Measurements from ENCODE around the gene FAM193A.
"Not testable (repeated sequence)": the region's sequence is repeated elsewhere in the genome, so short reads cannot be mapped to it uniquely, and the experiment has no call there.

The FAM193A gene

GRCh38 chr4:2536193-2537010, at the start of gene FAM193A:
Gene FAM193A, plus strand, starts transcription at chr4:2536647. Its CDS starts 269 bp downstream, at chr4:2536916.
- peak; percentile 97 for DNase-seq (ENCODE audit: low spot score)

DNA sequence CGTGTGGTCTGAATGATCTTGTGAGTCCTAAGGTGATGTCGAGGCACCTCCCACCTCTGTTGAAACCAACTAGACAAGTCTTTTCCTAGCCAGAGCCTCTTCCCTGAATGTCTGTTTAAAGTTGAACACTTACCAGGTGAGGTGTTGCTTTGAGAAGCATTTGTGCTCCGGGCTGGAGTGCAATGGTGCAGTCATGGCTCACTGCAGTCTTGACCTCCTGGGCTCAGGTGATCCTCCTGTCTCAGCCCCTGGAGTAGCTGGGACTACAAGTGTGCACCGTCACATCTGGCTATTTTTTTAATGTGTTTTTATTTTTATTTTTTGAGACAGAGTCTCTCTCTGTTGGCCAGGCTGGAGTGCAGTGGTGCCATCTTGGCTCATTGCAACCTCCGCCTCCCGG, 49.5 kb upstream of the FAM193A start:
- DNase-seq (ENCODE audit: low spot score), result no peak

DNA sequence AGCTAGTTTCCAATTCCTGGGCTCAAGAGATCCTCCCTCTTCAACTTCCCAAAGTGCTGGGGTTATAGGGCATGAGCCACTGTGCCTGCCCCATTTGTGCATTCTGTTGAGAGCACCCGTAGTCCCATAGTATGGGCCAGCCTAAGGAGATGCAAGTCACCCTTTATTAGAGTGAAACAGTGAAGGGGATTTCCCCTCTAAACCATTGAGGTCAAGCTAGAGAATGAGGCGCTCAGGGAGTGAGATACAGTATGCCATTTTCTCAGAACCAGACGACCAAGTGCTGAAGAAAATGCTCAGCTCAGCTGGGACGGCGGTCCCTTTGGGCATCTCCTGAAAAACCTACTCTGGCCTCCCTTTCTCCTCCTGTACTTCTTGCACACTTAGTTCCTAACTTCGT, 48.8 kb upstream of the FAM193A start:
- DNase-seq (ENCODE audit: low spot score), result no peak

- no peak for DNase-seq (ENCODE audit: low spot score)
These were observed 47.2 kb upstream of the FAM193A start for GRCh38 chr4:2489081-2489805.

DNA sequence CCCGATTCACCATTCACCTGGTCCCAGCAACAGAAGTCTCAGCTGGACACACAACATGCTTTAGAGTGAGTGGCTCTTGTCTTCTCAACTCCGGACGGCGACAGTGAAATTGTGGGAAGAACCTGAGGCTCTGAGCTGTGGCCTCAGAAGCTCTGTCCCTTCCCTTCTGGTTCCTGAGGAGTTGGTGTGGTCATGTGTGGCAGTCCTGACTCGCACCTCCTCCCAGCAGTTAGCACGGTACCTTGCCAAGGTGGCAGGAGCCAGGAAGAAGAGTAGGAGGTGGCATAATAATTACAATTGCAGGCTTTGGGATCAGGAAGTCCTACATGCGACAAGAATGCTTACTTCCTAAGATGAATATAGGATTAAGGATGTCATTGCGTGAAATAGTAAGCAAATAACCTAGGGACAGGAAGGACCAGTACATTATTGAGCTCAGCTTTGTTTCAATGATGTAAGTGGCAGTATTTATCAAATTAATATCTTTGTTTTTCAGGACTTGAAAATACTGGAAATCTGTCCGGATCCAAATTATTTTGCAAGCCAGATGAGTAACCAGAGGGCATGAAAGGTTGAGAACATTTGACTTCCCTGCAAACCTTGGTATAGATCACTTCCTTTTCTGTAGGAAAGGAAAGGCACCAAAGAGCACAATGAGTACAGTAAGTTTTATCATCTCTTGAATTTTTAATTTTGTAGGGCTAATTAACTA, 46.5 kb upstream of the FAM193A start:
- DNase-seq (ENCODE audit: low spot score), result no peak

DNA sequence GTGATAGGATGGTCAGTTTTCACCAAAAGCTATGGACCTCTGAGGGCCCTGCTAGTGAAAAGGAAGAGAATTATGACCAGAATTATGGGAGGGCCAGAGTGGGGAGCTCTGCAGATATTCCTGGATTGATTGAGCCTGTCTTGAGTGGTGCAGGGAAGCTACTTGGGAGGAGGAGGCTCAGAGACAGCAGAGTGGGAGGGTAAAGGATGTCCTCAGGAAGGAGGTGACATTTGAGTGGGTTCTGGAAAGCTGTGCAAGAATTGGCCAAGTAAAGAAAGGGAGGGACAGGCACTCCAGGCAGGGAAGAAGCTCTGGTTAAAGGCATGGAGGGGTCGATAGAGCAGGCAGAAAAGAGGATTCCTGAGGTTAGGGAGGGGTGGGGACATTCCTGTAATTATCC, 43.5 kb upstream of the FAM193A start:
- DNase-seq (ENCODE audit: low spot score), result no peak

GRCh38 chr4:2494992-2495391, 41.5 kb upstream of the FAM193A start:
- DNase-seq (ENCODE audit: low spot score), result no peak

DNA sequence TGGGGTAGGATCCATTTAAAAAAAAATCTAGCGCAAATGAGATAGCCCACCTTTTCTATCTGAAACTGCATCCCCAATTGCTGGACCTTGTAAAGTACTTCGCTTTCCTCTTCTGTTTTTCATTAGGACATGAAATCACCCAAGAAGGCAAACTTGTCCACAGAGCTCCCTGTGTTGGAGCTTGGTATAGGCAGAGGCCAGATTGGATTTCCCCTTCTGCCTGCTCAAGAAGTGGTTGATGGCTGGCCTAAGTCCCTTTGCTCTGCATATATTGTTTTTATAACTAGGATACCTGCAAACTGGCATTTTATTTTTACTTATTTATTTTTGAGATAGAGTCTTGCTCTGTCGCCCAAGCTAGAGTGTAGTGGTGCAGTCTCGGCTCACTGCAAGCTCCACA, 39.1 kb upstream of the FAM193A start:
- no peak for DNase-seq (ENCODE audit: low spot score)

DNA sequence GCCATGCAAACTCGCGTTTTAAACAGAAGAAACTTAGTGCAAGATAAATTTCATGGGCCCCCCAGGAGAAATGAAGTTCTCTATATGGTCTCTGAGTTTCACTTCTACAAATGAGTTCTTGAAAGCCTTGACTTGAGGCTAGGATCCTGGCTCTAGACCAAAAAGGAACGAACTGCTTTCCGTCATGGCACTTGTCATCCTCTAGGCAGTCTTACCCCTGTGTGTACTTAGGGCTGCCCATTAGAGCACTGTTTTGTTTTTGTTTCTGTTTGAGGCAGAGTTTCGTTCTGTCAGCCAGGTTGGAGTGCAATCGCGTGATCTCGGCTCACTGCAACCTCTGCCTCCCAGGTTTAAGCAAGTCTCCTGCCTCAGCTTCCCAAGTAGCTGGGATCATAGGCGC, 38.5 kb upstream of the FAM193A start:
- DNase-seq (ENCODE audit: low spot score), result peak; percentile 3

- no peak for DNase-seq (ENCODE audit: low spot score)
These were observed 35.9 kb upstream of the FAM193A start for GRCh38 chr4:2500547-2500946.

DNA sequence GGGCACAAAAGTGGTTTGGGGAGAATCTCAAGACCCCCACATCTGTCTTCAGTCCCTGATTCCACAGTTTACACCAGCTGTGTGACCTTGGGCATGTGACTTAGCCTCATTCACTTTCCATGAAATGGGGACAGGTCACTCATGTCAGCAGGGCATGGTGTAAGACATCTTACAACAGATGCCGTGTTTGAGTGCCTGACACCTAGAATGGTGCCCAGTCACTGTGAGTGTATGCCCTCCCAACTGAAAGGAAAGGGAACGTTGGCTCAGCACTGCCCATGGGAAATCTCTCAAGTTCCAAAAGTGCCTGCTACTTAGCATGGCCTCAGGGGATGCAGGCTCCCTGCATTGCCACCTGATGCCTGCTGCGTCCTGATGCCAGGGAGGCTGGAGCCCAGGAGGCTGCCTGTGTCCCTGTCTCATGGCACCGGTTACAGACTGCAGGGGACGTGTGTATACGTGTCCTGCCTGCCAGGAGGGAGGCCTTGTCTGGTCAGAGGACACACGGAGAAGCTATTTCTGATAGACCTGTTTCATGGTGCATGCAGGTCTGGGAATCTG, 35.3 kb upstream of the FAM193A start:
- DNase-seq (ENCODE audit: low spot score), result no peak

GRCh38 chr4:2503809-2504208, 32.6 kb upstream of the FAM193A start:
- DNase-seq (ENCODE audit: low spot score), result no peak

DNA sequence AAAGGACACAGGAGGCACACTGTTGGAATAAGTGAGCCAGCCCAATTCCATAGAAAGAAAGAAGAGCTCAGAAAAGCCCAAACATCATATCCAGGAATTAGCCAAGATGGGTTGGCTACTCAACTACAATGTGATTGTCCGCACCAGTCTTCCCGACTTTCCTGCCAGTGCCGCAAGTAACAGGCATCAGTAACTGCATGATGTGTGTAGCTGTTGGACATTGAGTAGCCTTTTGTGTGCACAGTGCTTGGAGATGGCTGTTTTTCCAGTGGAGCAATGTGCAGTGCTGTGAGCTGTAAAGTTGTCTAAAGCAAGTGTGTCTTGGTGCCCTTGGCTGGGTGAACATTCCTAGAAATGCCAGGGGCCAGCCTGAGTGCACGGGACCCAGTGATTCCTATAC, 29.2 kb upstream of the FAM193A start:
- DNase-seq (ENCODE audit: low spot score), result peak; percentile 5

GRCh38 chr4:2507855-2508254, 28.6 kb upstream of the FAM193A start:
- DNase-seq (ENCODE audit: low spot score), result no peak

DNA sequence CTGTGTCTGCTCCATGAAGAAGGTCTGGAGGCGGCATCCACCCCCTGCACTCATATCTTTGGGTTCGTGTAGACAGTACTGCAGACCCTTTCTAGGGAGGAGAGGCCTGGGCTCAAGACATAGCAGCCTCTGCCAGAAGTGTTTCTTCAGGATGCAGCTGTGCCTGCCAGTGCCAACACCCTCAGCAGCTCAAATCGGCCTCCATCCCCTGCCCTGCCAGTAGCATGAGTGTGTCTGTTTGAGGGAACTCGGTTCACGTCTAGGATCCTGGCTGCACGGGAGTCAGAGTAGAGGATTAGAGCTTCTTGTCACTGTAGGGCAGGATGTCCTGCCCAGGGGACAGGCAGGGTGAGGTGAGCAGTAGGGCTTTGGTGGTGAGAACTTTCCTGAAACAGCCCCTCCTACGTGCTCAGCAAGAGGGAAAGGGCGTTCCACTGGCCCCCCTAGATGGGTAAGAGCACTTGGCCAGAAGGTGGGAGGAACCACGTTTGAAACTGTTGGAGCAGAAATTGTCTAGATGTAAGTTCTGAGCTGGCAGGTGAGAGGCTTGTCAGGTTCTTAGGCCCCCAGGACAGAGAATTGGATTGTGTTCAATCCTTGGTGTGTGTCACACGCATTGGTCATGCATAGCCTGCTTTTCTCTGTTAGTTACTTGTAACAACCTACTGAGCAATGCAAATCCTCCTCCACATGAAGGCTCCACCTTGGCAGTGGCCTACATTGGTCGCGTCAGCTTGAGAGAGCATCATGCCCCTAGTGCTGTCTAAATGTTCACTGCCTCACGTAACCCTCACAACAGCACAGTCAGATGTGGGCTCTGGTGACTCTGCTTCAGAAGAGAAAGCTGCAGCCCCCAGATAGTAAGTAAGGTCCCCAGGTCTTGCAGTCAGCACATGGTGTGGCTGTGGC, 25.8 kb upstream of the FAM193A start:
- peak; percentile 6 for DNase-seq (ENCODE audit: low spot score)

DNA sequence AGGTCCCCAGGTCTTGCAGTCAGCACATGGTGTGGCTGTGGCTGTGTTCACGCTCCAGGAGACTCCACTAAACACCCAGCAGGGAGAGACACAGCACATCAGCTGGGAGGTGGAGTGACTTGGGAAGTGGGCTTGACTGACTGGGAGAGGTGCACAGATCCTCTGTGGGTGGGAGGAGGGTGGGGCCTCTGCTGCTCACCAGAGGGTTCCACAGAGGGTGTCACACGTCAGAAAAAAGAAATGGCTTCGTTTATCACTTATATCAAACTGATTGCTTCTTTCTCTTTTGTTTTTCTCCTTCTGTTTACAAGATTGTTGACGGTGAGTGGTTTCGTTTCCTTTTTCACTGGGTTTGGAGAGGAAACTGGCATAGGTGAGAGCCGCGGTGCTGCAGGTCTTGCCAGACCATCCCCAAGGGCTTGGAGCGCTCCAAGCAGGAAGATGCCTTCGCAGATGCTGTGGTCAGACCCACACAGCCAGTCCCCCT, 24.8 kb upstream of the FAM193A start:
- peak; percentile 11 for DNase-seq (ENCODE audit: low spot score)

GRCh38 chr4:2512396-2513135, 23.9 kb upstream of the FAM193A start:
- DNase-seq (ENCODE audit: low spot score), result peak; percentile 7

- not testable (repeated sequence) for DNase-seq (ENCODE audit: low spot score)
These were observed 22.3 kb upstream of the FAM193A start for GRCh38 chr4:2514193-2514592.

DNA sequence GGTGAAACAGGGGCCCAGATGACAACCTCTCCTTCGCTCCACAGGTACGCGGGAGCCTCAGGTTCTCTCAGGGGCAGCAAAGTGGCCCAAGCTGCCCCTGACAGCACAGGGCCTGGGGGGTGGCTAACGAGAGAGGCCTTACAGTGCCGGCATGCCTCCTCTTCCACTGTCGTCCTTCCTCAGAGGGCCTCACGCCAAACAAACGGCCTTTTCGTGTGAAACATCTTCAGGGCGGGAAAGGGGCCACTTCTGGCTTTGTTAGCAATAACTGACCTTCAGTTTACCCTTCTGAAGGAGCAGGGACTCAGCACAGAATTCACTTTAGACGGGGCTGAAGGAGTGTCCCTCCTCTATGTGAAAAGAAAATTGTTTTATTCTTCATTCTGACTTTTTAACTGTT, 21.5 kb upstream of the FAM193A start:
- DNase-seq (ENCODE audit: low spot score), result not testable (repeated sequence)

- DNase-seq (ENCODE audit: low spot score), result no peak
These were observed 20.5 kb upstream of the FAM193A start for GRCh38 chr4:2515830-2516550.

Measured in AG20443 (cell line).